SH-SY5Y (cell line): ENCODE results near the gene PLAC8.

Experiments used
- GATA2 ChIP-seq: IDR thresholded peaks from 2 replicates; pipeline ENCODE4 v1.6.1; 2011; ENCODE audit warnings: mild to moderate bottlenecking, low read depth, low read length
- GATA3 ChIP-seq: IDR thresholded peaks from 2 replicates; pipeline ENCODE4 v1.6.1; 2011; ENCODE audit warnings: low read depth, mild to moderate bottlenecking, low read length, moderate library complexity

The PLAC8 gene

GRCh38 chr4:83121246-83121645 lies 6.7 kb upstream of the PLAC8 start:
- no peak for TF ChIP-seq GATA3
- no peak for TF ChIP-seq GATA2

GRCh38 chr4:83118869-83119268 lies 4.3 kb upstream of the PLAC8 start:
- TF ChIP-seq GATA3, result no peak
- TF ChIP-seq GATA2, result no peak

GRCh38 chr4:83115656-83116285 lies 1.2 kb upstream of the PLAC8 start:
- no peak for TF ChIP-seq GATA2
- no peak for TF ChIP-seq GATA3

GRCh38 chr4:83115000-83115399 lies 471 bp upstream of the PLAC8 start:
- TF ChIP-seq GATA3 (no peak), GATA2 (no peak)

- TF ChIP-seq GATA2 (no peak), GATA3 (no peak)
These were observed 1.1 kb downstream of the PLAC8 start for GRCh38 chr4:83113429-83113786.

GRCh38 chr4:83112678-83113428 lies 1.7 kb downstream of the PLAC8 start:
- TF ChIP-seq GATA3 (no peak), GATA2 (no peak)

- TF ChIP-seq GATA3 (no peak), GATA2 (no peak)
These were observed 2.3 kb downstream of the PLAC8 start for GRCh38 chr4:83112231-83112630.

- TF ChIP-seq GATA2 (no peak), GATA3 (no peak)
These were observed 3.4 kb downstream of the PLAC8 start for GRCh38 chr4:83110970-83111750.

- no peak for TF ChIP-seq GATA2
- no peak for TF ChIP-seq GATA3
These were observed 4.1 kb downstream of the PLAC8 start for GRCh38 chr4:83110223-83110945.

GRCh38 chr4:83109480-83110222 lies 4.9 kb downstream of the PLAC8 start:
- TF ChIP-seq GATA2, result no peak
- TF ChIP-seq GATA3, result no peak

- no peak for TF ChIP-seq GATA3
- no peak for TF ChIP-seq GATA2
These were observed 6.2 kb downstream of the PLAC8 start for GRCh38 chr4:83108101-83108861.

GRCh38 chr4:83107631-83108030 lies 6.9 kb downstream of the PLAC8 start:
- TF ChIP-seq GATA2 (no peak), GATA3 (no peak)

GRCh38 chr4:83104991-83105390 lies 9.5 kb downstream of the PLAC8 start:
- TF ChIP-seq GATA3, result no peak
- no peak for TF ChIP-seq GATA2
